HG03354 (cell line): ENCODE data around the gene CCBE1.
"Not testable (repeated sequence)": the region's sequence is repeated elsewhere in the genome, so short reads cannot be mapped to it uniquely, and the experiment has no call there.

Experiments
- ATAC-seq: cut with Tn5 transposase; IDR thresholded peaks from one replicate; pipeline ENCODE4 v1.9.1; 2021; ENCODE audit warnings: mild to moderate bottlenecking; ENCODE audit not compliant: unreplicated experiment, poor library complexity, severe bottlenecking

The CCBE1 gene

DNA sequence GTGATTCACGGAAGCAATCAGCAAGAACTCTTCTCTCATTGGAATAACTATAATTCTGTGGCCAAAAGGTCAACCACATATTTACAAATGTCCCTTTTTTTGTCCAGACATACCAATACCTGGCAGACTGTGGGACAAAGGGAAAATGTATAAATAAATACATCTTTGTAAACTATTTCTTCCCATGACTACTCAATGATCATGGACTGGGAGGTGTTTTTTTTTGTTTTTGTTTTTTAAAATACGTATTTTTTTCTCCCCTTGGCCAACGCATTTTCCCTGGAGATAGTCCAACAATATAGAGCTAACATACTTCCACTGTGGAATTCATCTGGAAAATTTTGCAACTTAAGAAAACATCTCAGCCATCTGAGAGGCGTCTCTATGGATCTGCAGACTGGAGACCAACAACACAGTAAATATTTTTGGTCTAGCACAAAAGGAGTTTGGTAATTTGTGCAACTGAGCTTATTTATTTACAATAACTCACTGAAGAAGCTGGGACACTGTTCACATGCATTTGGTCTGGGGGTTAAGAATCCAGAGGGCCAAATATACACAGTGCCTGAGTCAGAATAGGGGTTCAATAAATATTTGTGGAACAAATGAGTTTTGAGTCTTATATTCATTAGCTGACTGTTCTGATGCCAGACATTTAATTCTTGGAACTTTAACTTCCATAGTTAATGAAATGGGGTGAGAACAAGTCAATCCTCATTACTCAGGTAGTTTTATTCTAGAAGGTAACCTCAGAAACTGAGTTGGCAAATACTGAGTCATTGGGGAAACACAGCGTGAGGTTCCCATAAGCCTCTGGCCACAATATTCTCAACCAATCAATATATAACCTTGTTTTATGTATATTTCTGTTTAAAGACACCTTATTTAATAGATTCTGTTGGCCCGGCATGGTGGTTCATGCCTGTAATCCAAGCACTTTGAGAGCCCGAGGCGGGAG lies 36.2 kb downstream of the CCBE1 start:
- no peak for ATAC-seq

DNA sequence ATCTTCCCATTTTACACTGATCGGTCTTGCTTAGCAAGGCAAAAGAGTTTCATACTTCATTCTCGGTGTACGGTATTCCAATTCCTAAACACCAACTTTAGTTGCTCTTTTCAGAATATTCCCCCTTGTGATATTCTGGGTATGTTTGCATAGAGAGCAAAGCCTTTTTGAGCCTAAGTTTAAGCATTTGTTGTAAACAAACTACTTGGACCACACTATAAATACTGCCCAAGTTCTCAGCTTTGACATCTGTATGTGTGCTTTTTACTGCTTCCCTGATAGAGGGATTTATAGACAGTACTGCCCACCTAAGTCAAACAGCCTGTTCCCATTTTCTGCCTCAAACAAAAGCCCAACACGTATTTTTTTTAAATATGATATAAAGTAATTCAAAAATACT lies 36.9 kb downstream of the CCBE1 start:
- ATAC-seq: no peak

DNA sequence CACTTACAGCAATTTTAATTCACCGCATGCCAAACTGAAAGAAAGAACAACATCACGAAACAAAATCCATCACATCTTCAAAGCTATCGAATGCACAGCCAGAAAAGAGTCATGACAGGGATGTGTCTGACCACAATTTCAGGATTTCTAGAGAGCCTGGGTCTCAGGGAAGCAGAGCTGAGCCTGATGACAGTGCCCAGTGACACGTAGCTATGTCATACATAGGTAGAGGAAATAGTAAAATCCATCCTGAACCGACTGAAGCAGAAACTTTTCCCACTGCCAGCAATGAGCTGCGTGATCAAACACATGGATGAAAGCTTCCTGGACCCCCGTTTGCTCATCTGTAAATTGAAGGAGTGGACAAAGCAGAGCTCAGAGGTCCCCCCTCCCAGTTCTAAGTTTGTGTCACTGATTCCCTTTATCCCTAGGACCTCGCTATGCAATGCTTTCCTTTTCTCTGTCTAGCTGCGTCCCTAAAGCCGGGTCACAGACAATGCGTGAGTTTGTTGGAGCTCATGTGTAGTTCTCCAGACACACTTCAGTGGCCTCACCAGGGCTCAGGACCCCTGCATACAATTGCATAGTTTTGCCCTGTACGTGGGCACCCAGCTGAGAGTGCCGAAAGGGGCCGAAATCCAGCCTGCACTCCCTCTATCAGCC lies 37.6 kb downstream of the CCBE1 start:
- ATAC-seq: no peak

DNA sequence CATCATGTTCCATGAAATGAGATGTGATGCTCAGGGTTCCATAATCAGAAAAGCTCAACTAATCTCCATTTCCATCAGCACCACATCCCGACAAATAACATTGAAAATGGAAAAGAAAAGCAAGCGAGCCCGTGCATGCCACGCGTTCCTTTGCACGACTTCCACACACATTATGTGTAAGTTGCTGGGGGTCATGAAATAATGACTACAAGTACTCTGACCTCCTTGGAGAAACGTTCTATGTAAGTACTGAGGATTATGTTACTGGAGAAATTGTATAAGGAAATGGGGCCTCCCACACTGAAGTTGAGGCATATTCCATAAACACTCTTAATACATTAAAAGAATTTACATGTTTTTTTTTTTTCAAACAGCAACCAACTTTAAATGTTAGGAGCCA lies 38.3 kb downstream of the CCBE1 start:
- ATAC-seq: no peak

DNA sequence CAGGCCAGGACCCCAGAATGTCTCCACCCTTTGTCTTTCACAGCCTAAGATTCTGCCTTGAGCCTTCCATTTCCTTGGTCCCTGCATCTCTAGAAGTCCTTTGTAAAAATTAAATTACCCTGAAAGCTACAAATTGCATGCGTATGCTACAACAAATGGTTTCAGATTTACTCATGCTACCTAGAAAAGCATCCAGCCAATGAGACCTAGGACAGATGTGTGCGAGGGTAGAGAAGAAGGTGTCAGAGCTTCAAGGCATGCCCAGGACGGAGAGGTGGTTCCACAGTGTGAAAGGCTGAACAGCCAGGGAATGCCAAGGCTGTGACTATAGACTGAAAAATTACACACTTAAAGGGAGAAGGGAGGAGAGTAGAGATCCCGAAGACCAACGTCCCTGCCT lies 40.2 kb downstream of the CCBE1 start:
- no peak for ATAC-seq

DNA sequence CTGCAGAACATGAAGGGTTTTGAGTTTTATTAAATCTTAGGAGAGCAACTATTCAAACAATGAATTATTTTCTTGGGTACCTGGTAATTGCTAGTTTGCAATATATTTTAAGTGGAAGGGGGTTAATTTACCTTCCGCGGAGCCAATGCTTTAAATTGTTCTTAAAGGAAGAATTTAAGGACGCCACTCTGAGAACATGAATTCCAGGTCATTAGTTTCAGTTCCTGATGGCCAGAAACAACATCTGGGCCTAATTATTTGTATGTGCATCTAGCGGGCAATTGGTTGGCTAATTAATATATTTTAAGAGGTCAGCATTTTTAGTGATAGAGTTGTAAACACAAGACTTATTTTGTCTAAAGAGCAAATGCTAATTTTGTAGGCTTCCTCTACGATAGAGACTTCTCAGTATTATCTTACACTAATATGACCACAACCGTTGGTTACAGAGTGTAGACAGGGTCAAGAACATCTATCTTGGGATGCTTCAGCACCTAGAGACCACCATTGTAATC lies 40.8 kb downstream of the CCBE1 start:
- no peak for ATAC-seq

DNA sequence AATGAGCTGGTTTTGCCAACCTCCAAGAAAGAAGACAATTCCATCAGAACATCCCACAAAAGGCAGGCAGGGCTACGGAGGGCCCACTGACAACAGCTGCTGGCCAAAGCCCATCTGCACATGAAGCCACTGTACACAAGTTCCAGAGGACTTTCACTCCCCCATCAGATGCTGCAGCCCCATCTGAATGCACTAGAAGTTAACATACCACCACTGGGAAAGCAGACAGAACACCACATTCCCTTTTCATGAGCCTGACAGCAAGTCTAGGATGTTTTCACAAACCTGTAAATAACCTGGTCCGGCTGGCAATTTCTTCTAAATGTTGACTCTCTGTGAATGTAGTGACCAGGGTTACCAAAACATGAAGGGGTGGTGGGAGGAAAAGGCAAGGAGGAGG lies 41.5 kb downstream of the CCBE1 start:
- no peak for ATAC-seq

DNA sequence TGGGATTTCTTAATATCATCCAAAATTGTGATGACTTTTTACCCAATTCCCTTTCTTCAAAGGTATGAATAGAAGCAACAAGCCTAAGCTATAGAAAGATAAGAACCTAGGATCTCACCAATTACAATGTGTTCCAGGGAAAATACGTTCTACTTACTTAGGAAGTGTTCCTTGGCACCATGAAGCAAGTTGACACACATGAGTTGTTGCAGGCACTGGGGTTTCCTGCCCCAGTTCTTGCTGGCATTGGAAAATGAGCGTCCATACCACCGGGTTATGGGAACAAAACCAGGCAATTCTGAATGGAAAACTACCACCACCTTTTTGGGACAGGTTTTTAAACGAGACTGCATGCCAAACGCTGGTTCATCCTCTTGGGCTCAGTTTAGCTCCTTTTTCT lies 46.2 kb downstream of the CCBE1 start:
- ATAC-seq: no peak

DNA sequence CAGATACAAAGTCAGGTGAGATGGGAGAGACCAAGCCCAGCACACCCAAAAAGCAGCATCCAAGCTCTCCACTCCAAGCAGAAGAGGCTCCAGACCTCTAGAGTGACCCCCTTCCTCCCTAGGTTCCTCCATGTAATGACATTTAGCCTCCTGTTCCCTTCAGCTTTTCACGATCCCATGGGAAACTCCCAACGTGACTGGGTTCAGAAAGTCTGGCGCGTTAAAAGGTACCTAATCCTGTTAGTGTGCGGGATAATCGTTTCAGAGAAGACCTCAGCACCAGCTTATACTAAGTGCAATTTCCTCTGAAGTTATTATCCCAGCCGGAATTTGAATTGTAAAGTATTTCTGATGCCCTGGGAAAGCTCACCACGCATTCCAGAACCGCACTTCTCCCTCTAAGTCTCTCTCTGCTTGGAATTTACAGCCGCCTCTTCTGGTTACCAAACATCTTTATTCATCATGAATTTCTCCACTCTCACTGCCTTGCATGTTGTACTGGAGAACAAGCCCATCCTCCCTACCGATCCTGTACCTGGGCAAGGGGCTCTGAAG lies 46.9 kb downstream of the CCBE1 start:
- ATAC-seq: no peak

DNA sequence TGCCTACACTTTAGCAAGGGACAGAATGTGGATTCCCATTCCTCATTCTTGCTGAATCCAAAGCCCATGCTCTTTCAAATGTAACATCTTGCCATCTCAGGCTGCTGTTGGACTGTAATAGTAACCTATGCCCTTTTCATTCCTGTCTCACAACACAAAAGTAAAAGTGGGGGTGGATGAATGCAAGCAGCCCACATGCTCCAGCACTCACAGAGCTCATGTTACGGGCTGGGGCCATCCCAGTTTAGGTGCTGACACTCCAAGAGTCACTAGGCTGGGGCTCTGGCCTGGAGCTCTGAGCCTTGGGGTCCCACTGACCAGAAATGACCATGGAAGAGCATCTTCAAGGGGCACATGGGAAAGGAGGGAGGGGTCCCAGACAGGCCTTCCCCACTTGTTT lies 47.6 kb downstream of the CCBE1 start:
- no peak for ATAC-seq

DNA sequence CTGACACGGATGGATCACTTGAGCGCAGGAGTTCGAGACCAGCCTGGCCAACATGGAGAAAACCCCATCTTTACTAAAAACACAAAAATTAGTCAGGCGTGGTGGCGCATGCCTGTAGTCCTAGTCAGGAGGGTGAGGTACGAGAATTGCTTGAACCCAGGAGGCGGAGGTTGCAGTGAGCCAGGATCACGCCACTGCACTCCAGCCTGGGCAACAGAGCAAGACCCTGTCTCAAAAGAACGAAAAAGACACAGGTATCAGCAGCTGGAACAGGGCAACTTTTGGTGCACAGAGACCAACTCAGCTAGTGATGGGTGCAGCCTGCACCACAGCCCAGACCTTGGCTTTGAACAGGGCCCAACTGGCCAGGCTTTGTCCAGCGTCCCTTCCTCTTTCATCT lies 48.8 kb downstream of the CCBE1 start:
- ATAC-seq: not testable (repeated sequence)

DNA sequence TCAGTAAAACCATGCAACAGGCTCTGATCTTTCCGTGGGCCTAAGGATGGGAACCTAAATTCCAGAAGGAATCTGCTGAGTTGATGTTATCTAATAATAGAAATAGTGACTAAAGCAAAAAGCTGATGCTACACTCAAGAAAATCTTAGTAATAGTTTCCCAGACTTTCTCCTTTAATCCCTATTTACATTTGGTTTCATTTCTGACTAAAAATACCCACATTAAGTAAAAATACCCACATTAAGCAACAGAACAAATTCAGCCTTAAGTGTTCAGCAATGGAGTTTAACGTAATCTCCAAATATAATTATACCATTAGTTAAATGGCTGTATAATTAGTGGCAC lies 50.3 kb downstream of the CCBE1 start:
- ATAC-seq: no peak

DNA sequence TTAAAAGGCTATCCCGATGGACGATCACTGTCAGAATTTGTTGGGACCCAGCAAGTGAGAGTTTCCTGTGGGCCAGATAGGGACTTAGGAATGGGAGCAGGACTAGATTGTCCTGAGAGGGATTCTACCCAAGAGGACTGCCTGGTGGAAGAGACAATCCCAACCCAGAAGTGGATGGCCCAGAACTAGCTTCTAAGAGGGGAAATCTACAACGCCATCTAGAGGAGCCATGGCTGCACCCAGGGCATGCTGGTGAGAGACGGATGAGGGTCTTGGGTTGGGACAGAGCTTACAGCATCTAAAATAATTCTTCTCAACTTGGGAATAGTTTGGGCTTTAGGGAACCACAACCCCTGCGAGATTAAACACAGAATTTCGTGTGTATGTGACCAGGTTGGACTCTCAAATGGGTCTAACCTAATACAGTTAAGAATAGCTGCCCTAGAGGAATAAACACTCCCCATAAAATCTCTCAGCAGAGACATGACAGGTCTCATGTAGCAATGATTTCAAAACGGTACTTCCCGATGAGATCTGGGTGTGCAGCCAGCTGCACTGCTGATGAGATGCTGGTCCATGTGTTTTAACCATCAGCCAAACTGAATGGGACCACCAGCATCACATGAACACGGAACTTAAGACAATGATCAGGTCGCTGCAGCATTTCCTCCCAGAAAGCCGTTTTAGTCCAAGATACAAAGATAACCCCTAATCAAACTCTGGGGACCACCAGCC lies 50.8 kb downstream of the CCBE1 start:
- ATAC-seq: no peak

DNA sequence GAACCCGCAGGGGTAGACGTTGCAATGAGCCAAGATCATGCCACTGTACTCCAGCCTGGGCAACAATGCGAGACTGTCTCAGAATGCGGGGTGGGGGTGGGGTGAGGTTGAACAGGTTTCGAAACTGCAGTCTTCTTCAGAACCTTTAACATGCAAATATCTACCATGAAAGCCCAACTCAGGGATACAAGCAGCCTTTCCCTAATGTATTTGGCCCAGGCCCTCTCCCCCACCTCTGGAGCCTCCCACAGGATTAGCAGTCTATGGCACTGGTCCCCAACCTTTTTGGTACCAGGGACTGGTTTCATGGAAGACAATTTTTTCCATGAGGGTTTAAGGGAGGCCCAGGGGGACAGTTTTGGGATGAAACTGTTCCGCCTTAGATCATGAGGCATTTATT lies 53.5 kb downstream of the CCBE1 start:
- no peak for ATAC-seq

DNA sequence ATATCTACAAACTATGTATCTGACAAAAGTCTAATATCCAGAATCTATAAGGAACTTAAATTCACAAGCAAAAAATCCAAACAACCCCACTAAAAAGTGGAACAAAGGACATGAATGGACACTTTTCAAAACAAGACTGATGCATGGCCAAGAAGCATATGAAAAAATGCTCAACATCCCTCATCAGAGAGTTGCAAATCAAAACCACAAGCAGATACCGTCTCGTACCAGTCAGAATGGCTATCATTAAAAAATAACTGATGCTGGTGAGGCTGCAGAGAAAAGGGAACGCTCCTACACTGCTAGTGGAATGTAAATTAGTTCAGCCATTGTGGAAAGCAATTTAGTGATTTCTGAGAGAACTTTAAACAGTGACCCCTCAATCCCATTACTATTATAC lies 56.5 kb downstream of the CCBE1 start:
- no peak for ATAC-seq

DNA sequence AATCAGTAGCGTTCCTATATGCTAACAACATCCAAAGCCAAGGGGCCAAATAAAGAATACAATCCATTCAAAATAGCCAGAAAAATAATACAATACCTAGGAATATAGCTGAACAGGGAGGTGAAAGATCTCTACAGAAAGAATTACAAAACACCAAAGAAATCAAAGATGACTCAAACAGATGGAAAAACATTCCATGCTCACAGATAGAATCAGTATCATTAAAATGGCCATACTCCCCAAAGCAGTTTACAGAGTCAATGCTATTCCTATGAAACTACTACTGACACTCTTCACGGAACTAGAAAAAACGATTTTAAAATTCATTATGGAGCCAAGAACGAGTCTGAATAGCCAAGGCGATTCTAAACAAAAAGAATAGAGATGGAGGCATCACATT lies 57.4 kb downstream of the CCBE1 start:
- no peak for ATAC-seq

DNA sequence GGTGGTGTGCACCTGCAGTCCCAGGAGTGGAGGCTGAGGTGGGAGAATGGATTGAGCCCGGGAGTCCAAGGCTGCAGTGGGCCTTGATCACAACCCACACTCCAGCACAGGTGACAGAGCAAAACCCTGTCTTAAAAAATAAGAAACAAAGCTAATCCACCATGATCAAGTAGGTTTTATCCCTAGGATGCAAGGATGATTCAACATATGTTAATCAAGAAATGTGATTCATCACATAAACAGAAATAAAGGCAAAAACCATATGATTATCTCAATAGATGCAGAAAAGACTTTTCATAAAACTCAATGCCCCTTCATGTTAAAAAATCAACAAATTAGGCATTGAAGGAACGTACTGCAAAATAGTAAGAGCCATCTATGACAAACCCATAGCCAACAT lies 58.1 kb downstream of the CCBE1 start:
- no peak for ATAC-seq

DNA sequence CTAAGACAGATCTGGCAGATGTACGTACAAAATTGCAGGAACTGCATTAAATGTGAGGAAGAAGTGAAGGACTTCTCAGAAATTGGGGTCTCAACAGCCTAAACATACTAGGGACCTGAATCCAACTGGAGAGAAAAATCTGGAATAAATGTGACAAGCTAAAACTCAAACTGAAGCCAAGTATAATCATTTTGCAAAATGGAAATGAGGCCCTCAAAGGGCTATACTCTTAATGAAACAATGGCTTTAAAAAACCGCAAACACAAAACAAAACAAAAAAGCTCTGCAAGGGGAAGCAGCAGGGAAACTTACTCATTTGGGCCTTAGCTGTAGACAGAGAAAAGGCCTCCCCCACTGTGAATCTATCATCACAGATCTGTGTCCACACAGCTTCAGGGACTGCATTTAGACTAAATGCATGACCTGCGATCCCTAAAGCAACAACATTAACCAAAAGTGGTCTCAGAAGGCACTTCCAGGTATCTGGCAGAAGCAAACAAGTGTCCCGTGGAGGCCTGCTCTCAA lies 63.2 kb downstream of the CCBE1 start:
- no peak for ATAC-seq

DNA sequence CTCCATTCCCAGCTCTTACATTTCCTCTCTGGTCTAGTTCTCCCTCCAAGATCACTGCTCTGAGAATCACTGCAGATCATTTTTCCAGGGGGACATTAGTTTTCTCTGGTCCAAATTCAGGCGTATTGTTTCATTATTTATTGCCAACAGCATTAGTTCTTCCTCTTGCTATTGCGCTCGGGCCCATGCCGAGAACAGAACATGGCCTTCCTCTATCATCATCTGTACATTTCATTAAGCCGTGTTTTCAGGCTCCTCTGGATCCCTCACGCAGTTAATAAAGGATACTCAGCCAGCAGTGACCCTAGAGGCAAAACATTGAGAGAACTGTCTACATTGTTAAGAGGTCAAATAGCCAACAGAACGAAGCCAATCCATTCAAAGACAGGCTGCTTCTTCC lies 63.9 kb downstream of the CCBE1 start:
- ATAC-seq: no peak

DNA sequence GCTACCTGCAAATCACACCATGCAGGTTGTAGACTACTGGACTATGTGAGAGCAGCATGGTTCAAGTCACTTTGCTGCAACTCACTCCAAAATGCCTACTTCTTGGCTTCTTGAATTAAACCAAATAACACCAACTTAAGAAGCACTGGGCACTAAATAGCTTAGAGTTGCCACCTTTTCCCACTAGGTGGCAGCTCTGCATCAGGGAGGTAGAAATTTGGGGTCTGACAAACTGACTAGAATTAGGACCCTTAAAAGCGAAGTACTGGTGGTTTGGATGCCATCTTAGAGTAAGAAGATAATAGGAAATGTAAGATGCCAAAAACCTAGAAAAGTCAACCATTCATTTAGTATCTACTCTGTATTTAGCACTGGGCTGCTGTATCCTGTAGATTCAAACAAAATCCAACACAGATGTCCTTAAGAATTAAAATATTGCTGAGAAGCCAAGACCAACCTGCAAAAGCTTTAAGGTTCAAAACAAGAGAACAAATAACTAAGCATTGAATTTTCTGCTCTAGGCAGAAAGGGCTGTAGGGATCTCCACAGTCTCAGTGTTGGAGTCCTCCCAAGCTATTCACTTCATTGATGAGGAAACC lies 65.5 kb downstream of the CCBE1 start:
- ATAC-seq: no peak
